GM12878 (cell line): ENCODE measurements around the gene PROB1. TPM values are rescaled to one million over a fixed set of nuclear protein-coding genes. Genes with fewer than 3 reads are reported as not detected.
A peak's percentile ranks its signal among the peaks of the same experiment; 100 is the strongest.

Source experiments
- ASH2L ChIP-seq: fragments of 300-600, 200-600 bp; sonication (generic); IDR thresholded peaks from 2 replicates; pipeline ENCODE4 v1.6.1; 2017; ENCODE audit warnings: low read depth, mild to moderate bottlenecking, borderline replicate concordance
- JUNB ChIP-seq: IDR thresholded peaks from 2 replicates; pipeline ENCODE4 v1.6.1; 2016; ENCODE audit warnings: antibody characterized with exemption, mild to moderate bottlenecking
- NR2C1 ChIP-seq: fragments of 450-650 bp; IDR thresholded peaks from 2 replicates; pipeline ENCODE4 v1.6.1; 2017; ENCODE audit warnings: antibody characterized with exemption, mild to moderate bottlenecking, moderate library complexity
- POLR2A ChIP-seq: IDR thresholded peaks from 2 replicates; pipeline ENCODE4 v1.6.1; 2011; ENCODE audit warnings: low read depth, mild to moderate bottlenecking, low read length
- RCOR1 ChIP-seq: conservative IDR thresholded peaks from 2 replicates; pipeline ENCODE4 v1.6.1; 2012; ENCODE audit warnings: low read depth, low read length, improper control_type of control experiment
- SMAD5 ChIP-seq: IDR thresholded peaks from 2 replicates; pipeline ENCODE4 v1.6.1; 2016; ENCODE audit warnings: antibody characterized with exemption, low read depth
- STAT3 ChIP-seq: IDR thresholded peaks from 2 replicates; pipeline ENCODE4 v1.6.1; 2011; ENCODE audit warnings: low read depth, low read length, improper control_type of control experiment
- ZSCAN29 ChIP-seq: fragments of 450-650 bp; IDR thresholded peaks from 2 replicates; pipeline ENCODE4 v1.6.1; 2017; ENCODE audit warnings: mild to moderate bottlenecking, moderate library complexity
- polyA plus RNA-seq, 11 experiments: library from polyadenylated mRNA; depleted of rRNA in 4 of 11; unstranded in 6 of 11; stranded (reverse) in 5 of 11; fragments of >200 nt; fragmentation: Nextera tagmentation in 4 of 11; fragmentation: Illumina TruSeq in 1 of 11; extraction: Ambion mirVana in 4 of 11; extraction: Trizol in 1 of 11; gene quantifications; 1 replicate in 1 of 11; 2 replicates in 10 of 11; pipeline versions ENCODE4 v1.2.1 to v1.2.3, GENCODE V29; 2011 to 2016; ENCODE audit warnings: inconsistent platforms in 2 of 11, missing spikeins in 2 of 11, low read depth in 1 of 11
- total RNA-seq, 4 experiments: library from RNA; depleted of rRNA in 3 of 4; stranded (reverse); fragments of >200 nt in 3 of 4; fragmentation: Illumina TruSeq in 1 of 4; extraction: Trizol in 1 of 4; gene quantifications; 2 replicates each; pipeline versions ENCODE4 v1.2.1 to v1.2.3, GENCODE V29; 2013 to 2021
- TF ChIP-seq, protein P1 (sequence below): IDR thresholded peaks from 2 replicates; pipeline ENCODE4 v1.6.1; 2012; ENCODE audit warnings: mild to moderate bottlenecking, low read depth, low read length
- TF ChIP-seq, protein P2 (sequence below): fragments of 450-650 bp; IDR thresholded peaks from 2 replicates; pipeline ENCODE4 v1.6.1; 2018; ENCODE audit warnings: borderline replicate concordance, mild to moderate bottlenecking; ENCODE audit not compliant: partially characterized antibody

Gene PROB1
- total and polyA plus RNA-seq, 10 of the 15 experiments (the other 5 are each of a cell fraction or from before 2014, with no cell fraction given): 0.14 to 8.1 (median 2.9) TPM

DNA sequence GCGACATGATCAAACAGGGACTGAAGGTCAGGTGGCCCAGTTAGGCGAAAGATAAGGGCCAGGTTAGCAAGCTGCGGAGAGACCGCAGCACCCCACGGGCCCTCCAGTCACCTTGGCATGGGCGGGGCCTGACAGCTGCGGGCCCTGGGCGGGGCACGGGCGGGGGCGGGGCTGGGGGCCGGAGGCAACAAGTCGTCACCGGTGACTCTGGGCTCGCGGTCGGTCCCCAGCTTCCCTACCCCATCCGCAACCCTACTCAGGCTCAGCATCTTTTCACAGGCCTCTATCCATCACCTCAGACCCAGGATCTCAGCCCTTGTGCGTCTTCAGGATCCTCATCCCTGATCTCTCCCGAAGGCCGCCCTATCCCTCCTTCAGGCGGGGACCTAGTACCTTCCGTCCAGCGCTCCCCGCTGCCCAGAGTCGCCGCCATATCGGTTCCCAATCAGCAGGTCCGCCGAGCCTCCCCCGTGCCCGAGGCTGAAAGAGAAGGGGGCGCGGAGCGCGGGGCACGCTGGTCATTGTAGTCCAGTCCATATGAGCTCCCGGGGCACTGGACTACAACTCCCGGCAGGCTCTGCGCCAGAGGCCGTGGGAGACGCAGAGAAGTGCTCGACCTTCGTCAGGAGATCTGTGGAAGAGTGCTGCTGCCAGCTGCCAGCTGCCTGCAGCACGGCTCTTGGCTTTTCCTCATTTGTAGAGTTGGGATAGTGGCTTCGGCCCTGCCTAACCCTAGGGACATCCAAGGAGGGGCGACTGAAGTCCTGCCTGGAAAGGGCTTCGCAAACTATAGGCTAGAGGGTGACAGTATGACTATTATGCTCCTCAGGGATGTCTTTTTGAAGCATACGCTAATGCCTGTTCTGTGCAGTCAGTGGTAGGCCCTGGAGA lies 44.4 kb upstream of the PROB1 start, which contains the start of gene DNAJC18 (continued):
- TF ChIP-seq, protein P1, sequence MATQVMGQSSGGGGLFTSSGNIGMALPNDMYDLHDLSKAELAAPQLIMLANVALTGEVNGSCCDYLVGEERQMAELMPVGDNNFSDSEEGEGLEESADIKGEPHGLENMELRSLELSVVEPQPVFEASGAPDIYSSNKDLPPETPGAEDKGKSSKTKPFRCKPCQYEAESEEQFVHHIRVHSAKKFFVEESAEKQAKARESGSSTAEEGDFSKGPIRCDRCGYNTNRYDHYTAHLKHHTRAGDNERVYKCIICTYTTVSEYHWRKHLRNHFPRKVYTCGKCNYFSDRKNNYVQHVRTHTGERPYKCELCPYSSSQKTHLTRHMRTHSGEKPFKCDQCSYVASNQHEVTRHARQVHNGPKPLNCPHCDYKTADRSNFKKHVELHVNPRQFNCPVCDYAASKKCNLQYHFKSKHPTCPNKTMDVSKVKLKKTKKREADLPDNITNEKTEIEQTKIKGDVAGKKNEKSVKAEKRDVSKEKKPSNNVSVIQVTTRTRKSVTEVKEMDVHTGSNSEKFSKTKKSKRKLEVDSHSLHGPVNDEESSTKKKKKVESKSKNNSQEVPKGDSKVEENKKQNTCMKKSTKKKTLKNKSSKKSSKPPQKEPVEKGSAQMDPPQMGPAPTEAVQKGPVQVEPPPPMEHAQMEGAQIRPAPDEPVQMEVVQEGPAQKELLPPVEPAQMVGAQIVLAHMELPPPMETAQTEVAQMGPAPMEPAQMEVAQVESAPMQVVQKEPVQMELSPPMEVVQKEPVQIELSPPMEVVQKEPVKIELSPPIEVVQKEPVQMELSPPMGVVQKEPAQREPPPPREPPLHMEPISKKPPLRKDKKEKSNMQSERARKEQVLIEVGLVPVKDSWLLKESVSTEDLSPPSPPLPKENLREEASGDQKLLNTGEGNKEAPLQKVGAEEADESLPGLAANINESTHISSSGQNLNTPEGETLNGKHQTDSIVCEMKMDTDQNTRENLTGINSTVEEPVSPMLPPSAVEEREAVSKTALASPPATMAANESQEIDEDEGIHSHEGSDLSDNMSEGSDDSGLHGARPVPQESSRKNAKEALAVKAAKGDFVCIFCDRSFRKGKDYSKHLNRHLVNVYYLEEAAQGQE: no peak
- TF ChIP-seq POLR2A: peak; percentile 74
- TF ChIP-seq STAT3: no peak
- TF ChIP-seq ASH2L: no peak
- TF ChIP-seq ZSCAN29: no peak
- TF ChIP-seq JUNB: no peak
- peak; percentile 68 for TF ChIP-seq NR2C1
- TF ChIP-seq RCOR1: no peak
- TF ChIP-seq SMAD5: peak; percentile 64; the same call in 1 of the 2 replicates
- TF ChIP-seq, protein P2, sequence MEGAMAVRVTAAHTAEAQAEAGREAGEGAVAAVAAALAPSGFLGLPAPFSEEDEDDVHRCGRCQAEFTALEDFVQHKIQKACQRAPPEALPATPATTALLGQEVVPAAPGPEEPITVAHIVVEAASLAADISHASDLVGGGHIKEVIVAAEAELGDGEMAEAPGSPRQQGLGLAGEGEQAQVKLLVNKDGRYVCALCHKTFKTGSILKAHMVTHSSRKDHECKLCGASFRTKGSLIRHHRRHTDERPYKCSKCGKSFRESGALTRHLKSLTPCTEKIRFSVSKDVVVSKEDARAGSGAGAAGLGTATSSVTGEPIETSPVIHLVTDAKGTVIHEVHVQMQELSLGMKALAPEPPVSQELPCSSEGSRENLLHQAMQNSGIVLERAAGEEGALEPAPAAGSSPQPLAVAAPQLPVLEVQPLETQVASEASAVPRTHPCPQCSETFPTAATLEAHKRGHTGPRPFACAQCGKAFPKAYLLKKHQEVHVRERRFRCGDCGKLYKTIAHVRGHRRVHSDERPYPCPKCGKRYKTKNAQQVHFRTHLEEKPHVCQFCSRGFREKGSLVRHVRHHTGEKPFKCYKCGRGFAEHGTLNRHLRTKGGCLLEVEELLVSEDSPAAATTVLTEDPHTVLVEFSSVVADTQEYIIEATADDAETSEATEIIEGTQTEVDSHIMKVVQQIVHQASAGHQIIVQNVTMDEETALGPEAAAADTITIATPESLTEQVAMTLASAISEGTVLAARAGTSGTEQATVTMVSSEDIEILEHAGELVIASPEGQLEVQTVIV: peak; percentile 48
